Fibroblast of lung (primary cell): ENCODE measurements around the gene CDH4. TPM values are rescaled to one million over a fixed set of nuclear protein-coding genes. Genes with fewer than 3 reads are reported as not detected.

Experiments used
- DNase-seq, 2 donors: peaks; one replicate each; pipeline versions ENCODE4 v3.0.0 to v3.0.0-alpha.2; 2010; ENCODE audit warnings: low read depth in 2 of 2
- H2AFZ ChIP-seq: 2 replicates; pipeline ENCODE4 v1.5.1; 2012; ENCODE audit warnings: low read length, control low read depth, inconsistent platforms
- H3K27ac ChIP-seq: 2 replicates; pipeline ENCODE4 v1.5.1; 2011; ENCODE audit warnings: low read length, control low read depth; ENCODE audit not compliant: insufficient read depth
- H3K27me3 ChIP-seq: 2 replicates; pipeline ENCODE4 v1.5.1; 2011; ENCODE audit warnings: mild to moderate bottlenecking, low read length; ENCODE audit not compliant: control insufficient read depth, insufficient read depth
- H3K36me3 ChIP-seq: 2 replicates; pipeline ENCODE4 v1.5.1; 2011; ENCODE audit warnings: low read length; ENCODE audit not compliant: control insufficient read depth, insufficient read depth
- H3K4me1 ChIP-seq: 2 replicates; pipeline ENCODE4 v1.5.1; 2011; ENCODE audit warnings: low read length; ENCODE audit not compliant: control insufficient read depth, insufficient read depth; ENCODE audit errors: extremely low read depth
- H3K4me2 ChIP-seq: 2 replicates; pipeline ENCODE4 v1.5.1; 2011; ENCODE audit warnings: low read length, control low read depth; ENCODE audit not compliant: insufficient read depth; ENCODE audit errors: extremely low read depth
- H3K4me3 ChIP-seq, 4 experiments: fragments of 200-600 bp in 1 of 4; sonication (generic) in 1 of 4; replicated peaks in 1 of 4; 2 replicates each; pipeline ENCODE4 v1.5.1; 2011 to 2016; ENCODE audit warnings: low read length in 4 of 4, low read depth in 3 of 4, mild to moderate bottlenecking in 3 of 4, control low read depth in 2 of 4, inconsistent platforms in 1 of 4, mixed read lengths in 1 of 4; ENCODE audit not compliant: insufficient read depth in 1 of 4; ENCODE audit errors: control extremely low read depth in 1 of 4
- H3K79me2 ChIP-seq: 2 replicates; pipeline ENCODE4 v1.5.1; 2012; ENCODE audit warnings: mild to moderate bottlenecking, low read length, inconsistent platforms; ENCODE audit not compliant: control insufficient read depth, insufficient read depth
- H3K9ac ChIP-seq: 2 replicates; pipeline ENCODE4 v1.5.1; 2011; ENCODE audit warnings: mild to moderate bottlenecking, low read length, control low read depth; ENCODE audit not compliant: insufficient read depth
- H3K9me3 ChIP-seq: 2 replicates; pipeline ENCODE4 v1.5.1; 2012; ENCODE audit warnings: low read depth, low read length; ENCODE audit not compliant: control insufficient read depth, insufficient read depth
- H4K20me1 ChIP-seq: 2 replicates; pipeline ENCODE4 v1.5.1; 2011; ENCODE audit warnings: low read length; ENCODE audit not compliant: control insufficient read depth, insufficient read depth; ENCODE audit errors: extremely low read depth
- EZH2 ChIP-seq: IDR thresholded peaks from 2 replicates; pipeline ENCODE4 v1.5.1; 2012; ENCODE audit warnings: low read length, control low read depth, mild to moderate bottlenecking; ENCODE audit errors: missing control alignments
- polyA plus RNA-seq, 2 donors: library from polyadenylated mRNA; depleted of rRNA in 1 of 2; stranded (reverse) in 1 of 2; unstranded in 1 of 2; fragments of >200 nt; gene quantifications; 2 replicates each; pipeline ENCODE4 v1.2.1, GENCODE V29; 2011 to 2012; ENCODE audit warnings: missing spikeins in 1 of 2
- total RNA-seq: library from RNA; depleted of rRNA; stranded (reverse); fragments of >200 nt; gene quantifications from 2 replicates; pipeline ENCODE4 v1.2.1, GENCODE V29; 2014
- TF ChIP-seq, protein P1 (sequence below), 2 donors: IDR thresholded peaks in 1 of 2; conservative IDR thresholded peaks in 1 of 2; 1 replicate in 1 of 2; 2 replicates in 1 of 2; pipeline ENCODE4 v1.5.1; 2011 to 2012; ENCODE audit warnings: low read length in 2 of 2, control low read depth in 1 of 2, inconsistent platforms in 1 of 2, low read depth in 1 of 2, mild to moderate bottlenecking in 1 of 2

The CDH4 gene
- total and polyA plus RNA-seq, 2 donors (not counting 1 experiment from before 2014, with no cell fraction given): 4.8 to 6.8 TPM

DNA sequence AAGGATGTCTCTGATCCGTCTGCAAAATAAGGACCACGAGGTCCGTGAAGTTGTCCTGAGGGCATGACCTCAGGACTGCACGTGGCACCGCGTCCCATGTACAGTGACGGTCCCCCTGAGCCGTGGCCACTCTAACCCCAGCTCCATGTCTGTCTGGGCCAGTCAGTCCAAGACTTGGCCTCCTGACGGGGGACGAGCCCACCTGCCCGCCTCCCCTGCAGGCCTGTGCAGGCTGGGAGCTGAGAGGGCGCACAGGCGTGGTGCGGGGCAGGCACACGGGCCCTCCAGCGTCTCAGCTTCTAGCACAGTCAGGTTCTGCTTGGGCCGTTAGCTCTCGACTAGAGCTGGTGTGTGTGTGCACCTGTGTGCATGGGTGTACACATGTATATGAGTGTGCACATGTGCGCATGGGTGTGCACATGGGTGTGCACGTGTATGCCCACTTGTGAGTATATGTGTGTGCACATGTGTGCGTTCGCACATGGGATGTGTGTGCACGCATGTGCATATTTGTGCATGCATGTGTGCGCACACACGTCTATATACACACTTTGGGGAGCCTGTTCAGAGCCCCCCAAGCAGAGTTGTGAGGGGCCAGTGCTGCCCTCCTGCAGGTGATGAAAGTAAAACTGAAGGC, 506.6 kb downstream of the CDH4 start:
- DNase-seq: no peak
- Histone ChIP-seq H3K9me3 (no peaks in the 10 kb centered on the region), H3K9ac (no peak overlapping the region), H3K36me3 (no peaks in the 10 kb centered on the region), H2AFZ (no peak overlapping the region), H3K79me2 (no peaks in the 10 kb centered on the region), H3K27me3 (no peaks in the 10 kb centered on the region), H3K4me3 (no peak overlapping the region), H3K4me1 (no peaks in the 10 kb centered on the region), H3K4me2 (no peak overlapping the region), H3K27ac (no peak overlapping the region), H4K20me1 (no peaks in the 10 kb centered on the region)
- no peak for TF ChIP-seq EZH2
- TF ChIP-seq, protein P1, sequence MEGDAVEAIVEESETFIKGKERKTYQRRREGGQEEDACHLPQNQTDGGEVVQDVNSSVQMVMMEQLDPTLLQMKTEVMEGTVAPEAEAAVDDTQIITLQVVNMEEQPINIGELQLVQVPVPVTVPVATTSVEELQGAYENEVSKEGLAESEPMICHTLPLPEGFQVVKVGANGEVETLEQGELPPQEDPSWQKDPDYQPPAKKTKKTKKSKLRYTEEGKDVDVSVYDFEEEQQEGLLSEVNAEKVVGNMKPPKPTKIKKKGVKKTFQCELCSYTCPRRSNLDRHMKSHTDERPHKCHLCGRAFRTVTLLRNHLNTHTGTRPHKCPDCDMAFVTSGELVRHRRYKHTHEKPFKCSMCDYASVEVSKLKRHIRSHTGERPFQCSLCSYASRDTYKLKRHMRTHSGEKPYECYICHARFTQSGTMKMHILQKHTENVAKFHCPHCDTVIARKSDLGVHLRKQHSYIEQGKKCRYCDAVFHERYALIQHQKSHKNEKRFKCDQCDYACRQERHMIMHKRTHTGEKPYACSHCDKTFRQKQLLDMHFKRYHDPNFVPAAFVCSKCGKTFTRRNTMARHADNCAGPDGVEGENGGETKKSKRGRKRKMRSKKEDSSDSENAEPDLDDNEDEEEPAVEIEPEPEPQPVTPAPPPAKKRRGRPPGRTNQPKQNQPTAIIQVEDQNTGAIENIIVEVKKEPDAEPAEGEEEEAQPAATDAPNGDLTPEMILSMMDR (conservative IDR thresholded peaks at IDR 0.05 in 1 of 2, IDR thresholded peaks at IDR 0.05 in 1 of 2; ENCODE audit: low read depth in 1 of 2, low read length in 2 of 2): no peak

- H4K20me1 ChIP-seq: no peaks in the 10 kb centered on the region
- no peak overlapping the region for H3K27ac ChIP-seq
- H3K79me2 ChIP-seq: no peaks in the 10 kb centered on the region
- no peak overlapping the region for H2AFZ ChIP-seq
- no peaks in the 10 kb centered on the region for H3K36me3 ChIP-seq
- DNase-seq: no peak
- H3K4me3 ChIP-seq: no peak overlapping the region
- no peaks in the 10 kb centered on the region for H3K27me3 ChIP-seq
- H3K4me1 ChIP-seq: no peaks in the 10 kb centered on the region
- H3K4me2 ChIP-seq: no peak overlapping the region
- H3K9ac ChIP-seq: no peak overlapping the region
- no peaks in the 10 kb centered on the region for H3K9me3 ChIP-seq
- TF ChIP-seq, protein P1 (conservative IDR thresholded peaks at IDR 0.05 in 1 of 2, IDR thresholded peaks at IDR 0.05 in 1 of 2; ENCODE audit: low read depth in 1 of 2, low read length in 2 of 2): no peak
- no peak for TF ChIP-seq EZH2
Measured at GRCh38 chr20:61759286-61760065, 507.4 kb downstream of the CDH4 start.

DNA sequence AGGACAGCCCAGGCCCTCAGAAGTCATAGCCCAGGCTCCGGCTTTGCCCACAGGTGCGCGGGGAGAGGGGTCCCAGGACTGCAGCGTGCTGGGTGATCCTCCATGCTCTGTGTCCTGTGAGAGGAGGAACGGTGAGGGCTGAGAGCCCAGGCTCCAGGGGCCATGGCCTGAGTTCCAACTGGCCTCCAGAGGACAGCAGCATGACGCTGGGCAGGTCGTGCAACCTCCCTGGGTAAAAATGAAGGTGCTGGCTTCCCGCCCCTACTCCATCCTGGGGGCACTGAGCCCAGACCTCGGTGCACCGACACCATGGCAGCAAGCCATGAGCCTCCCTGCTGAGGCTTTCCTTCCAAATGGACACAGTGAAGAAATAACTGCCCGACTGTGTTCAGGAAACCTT, 508.3 kb downstream of the CDH4 start:
- Histone ChIP-seq H3K9me3 (no peaks in the 10 kb centered on the region), H3K9ac (no peak overlapping the region), H3K4me2 (no peak overlapping the region), H3K4me3 (no peak overlapping the region), H3K4me1 (no peaks in the 10 kb centered on the region), H3K36me3 (no peaks in the 10 kb centered on the region), H3K79me2 (no peaks in the 10 kb centered on the region), H4K20me1 (no peaks in the 10 kb centered on the region), H3K27ac (no peak overlapping the region), H3K27me3 (no peaks in the 10 kb centered on the region), H2AFZ (no peak overlapping the region)
- no peak for TF ChIP-seq EZH2
- TF ChIP-seq, protein P1 (conservative IDR thresholded peaks at IDR 0.05 in 1 of 2, IDR thresholded peaks at IDR 0.05 in 1 of 2; ENCODE audit: low read depth in 1 of 2, low read length in 2 of 2): no peak
- DNase-seq: no peak
